ENCODE data around the gene VASP.

- TF ChIP-seq POLR2A (IDR thresholded peaks at IDR 0.05) (no peak), CTCF (IDR thresholded peaks at IDR 0.05) (no peak)
Observed at GRCh38 chr19:45477186-45477585, 30.1 kb upstream of the VASP start.

Measured in right lobe of liver (tissue), 4 donors.